Gastrocnemius medialis (tissue), 4 donors: ENCODE data around the gene PRDM15. TPM values are rescaled to one million over a fixed set of nuclear protein-coding genes. Genes with fewer than 3 reads are reported as not detected.

Source experiments
- ATAC-seq, 2 donors: fragments of 150-250 bp; one replicate each; pipeline ENCODE4 v1.9.1; 2016
- DNase-seq, 2 donors: peaks; one replicate each; pipeline ENCODE4 v3.0.0-alpha.2; 2019
- H3K27ac ChIP-seq, 4 donors: fragments of 200-600 bp; sonication (generic); 1 replicate in 1 of 4; 2 replicates in 3 of 4; pipeline ENCODE4 v1.5.1; 2016 to 2018; ENCODE audit warnings: mild to moderate bottlenecking in 2 of 4, moderate library complexity in 1 of 4
- H3K27me3 ChIP-seq, 3 donors: fragments of 200-600 bp; sonication (generic) in 2 of 3; 1 replicate in 1 of 3; 2 replicates in 2 of 3; pipeline versions ENCODE4 v1.5.1 to v1.6.0; 2016 to 2019; ENCODE audit warnings: mild to moderate bottlenecking in 1 of 3, moderate library complexity in 1 of 3
- H3K36me3 ChIP-seq, 2 donors: fragments of 200-600 bp; sonication (generic) in 1 of 2; one replicate each; pipeline ENCODE4 v1.5.1; 2017 to 2018
- H3K4me1 ChIP-seq, 2 donors: fragments of 200-600 bp; sonication (generic) in 1 of 2; one replicate each; pipeline ENCODE4 v1.5.1; 2016 to 2017; ENCODE audit warnings: mild to moderate bottlenecking in 2 of 2
- H3K4me3 ChIP-seq, 4 donors: fragments of 200-600 bp; sonication (generic) in 3 of 4; 1 replicate in 1 of 4; 2 replicates in 3 of 4; pipeline ENCODE4 v1.5.1; 2016 to 2019; ENCODE audit warnings: mild to moderate bottlenecking in 2 of 4
- H3K9me3 ChIP-seq, 3 donors: fragments of 200-600 bp; sonication (generic) in 2 of 3; 1 replicate in 1 of 3; 2 replicates in 2 of 3; pipeline ENCODE4 v1.5.1; 2016 to 2019
- POLR2A ChIP-seq, 2 donors: fragments of 450-650 bp; IDR thresholded peaks; one replicate each; pipeline ENCODE4 v1.6.1; 2017; ENCODE audit warnings: antibody characterized with exemption in 2 of 2, mild to moderate bottlenecking in 2 of 2, moderate library complexity in 2 of 2
- in situ Hi-C, 4 donors: fragments of 200-750 bp; cut with MboI; loops; one replicate each; pipeline versions ENCODE4 v1.15.0 to v1.8.0; 2017; ENCODE audit warnings: low sequenced_read_pairs in 4 of 4
- intact Hi-C: fragments of 100-400 bp; cut with DNase I; formaldehyde crosslinking; loops from one replicate; pipeline ENCODE4 v1.15.1; 2023; ENCODE audit warnings: low total_unique reads
- total RNA-seq, 4 donors: library from RNA; depleted of rRNA; stranded (reverse); fragments of >200 nt; gene quantifications; one replicate each; pipeline versions ENCODE4 v1.1.0 to v1.2.3, GENCODE V29; 2016
- TF ChIP-seq, protein P1 (sequence below), 5 experiments: fragments of 450-650 bp in 3 of 5; fragments of 200-600 bp in 2 of 5; sonication (generic) in 2 of 5; IDR thresholded peaks in 4 of 5; conservative IDR thresholded peaks in 1 of 5; 1 replicate in 4 of 5; 2 replicates in 1 of 5; pipeline ENCODE4 v1.5.1; 2016 to 2019; ENCODE audit warnings: antibody characterized with exemption in 5 of 5, mild to moderate bottlenecking in 3 of 5, moderate library complexity in 3 of 5

PRDM15 gene
- total RNA-seq, 4 donors from 2014 or later: 4.4 to 13.6 (median 5.4) TPM

DNA sequence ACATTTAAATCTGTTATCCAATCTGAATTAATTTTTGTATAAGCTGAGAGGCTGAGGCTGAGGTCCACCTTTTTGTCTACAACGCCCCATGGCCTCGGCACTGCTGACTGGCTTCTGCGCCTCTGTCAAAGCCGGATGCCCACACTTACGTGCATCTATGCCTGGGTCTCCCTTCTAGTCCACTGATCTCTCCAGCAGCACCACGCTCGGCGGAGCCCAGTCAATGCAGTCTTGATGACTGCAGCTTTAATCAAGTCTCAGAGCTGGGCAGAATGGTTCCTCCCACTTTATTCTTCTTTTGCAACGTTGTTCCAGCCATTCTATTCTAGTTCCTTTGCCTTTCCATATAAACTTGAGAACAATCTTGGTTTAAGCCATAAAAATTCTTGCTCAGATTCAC, 9.4 kb downstream of the PRDM15 start:
- TF ChIP-seq, protein P1, sequence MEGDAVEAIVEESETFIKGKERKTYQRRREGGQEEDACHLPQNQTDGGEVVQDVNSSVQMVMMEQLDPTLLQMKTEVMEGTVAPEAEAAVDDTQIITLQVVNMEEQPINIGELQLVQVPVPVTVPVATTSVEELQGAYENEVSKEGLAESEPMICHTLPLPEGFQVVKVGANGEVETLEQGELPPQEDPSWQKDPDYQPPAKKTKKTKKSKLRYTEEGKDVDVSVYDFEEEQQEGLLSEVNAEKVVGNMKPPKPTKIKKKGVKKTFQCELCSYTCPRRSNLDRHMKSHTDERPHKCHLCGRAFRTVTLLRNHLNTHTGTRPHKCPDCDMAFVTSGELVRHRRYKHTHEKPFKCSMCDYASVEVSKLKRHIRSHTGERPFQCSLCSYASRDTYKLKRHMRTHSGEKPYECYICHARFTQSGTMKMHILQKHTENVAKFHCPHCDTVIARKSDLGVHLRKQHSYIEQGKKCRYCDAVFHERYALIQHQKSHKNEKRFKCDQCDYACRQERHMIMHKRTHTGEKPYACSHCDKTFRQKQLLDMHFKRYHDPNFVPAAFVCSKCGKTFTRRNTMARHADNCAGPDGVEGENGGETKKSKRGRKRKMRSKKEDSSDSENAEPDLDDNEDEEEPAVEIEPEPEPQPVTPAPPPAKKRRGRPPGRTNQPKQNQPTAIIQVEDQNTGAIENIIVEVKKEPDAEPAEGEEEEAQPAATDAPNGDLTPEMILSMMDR (IDR thresholded peaks at IDR 0.05 in 4 of 5, conservative IDR thresholded peaks at IDR 0.05 in 1 of 5): no peak
- TF ChIP-seq POLR2A (IDR thresholded peaks at IDR 0.05): no peak
- Histone ChIP-seq H3K36me3 (no peaks in the 10 kb centered on the region), H3K27ac (no peak overlapping the region), H3K4me3 (no peak overlapping the region), H3K9me3 (no peaks in the 10 kb centered on the region), H3K4me1 (no peaks in the 10 kb centered on the region), H3K27me3 (no peaks in the 10 kb centered on the region)
- DNase-seq (no peak), ATAC-seq (no peak)
- intact Hi-C loops (no loop called here), in situ Hi-C loops (no loop called here)

DNA sequence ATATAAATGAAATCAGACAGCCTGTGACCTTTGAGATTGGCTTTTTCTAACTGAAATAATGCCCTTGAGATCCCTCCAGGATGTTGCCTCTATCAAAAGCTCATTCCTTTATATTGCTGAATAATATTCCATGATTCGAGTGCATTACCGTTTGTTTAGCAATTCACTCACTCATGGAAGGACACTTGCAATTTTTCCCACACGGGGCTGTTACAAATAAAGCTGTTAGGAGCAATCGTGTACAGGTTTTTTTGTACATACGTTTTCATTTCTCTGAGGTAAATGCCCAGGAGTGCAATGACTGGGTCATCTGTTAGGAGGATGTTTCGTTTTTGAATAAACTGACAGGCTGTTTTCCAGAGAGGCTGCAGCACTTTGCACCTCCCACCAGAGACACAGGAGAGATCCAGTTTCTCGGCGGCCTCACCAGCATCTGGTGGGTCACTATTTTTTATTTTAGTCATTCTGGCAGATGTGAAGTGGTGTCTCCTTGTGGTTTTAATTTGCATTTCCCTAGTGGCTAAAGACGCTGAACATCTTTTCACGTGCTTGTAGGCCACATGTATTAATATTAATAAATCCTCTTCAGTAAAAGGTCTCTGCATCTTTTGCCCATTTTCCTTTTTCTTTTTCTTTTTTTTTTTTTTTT, 11.0 kb downstream of the PRDM15 start:
- Histone ChIP-seq H3K4me3 (no peak overlapping the region), H3K27ac (no peak overlapping the region), H3K36me3 (no peaks in the 10 kb centered on the region), H3K27me3 (no peaks in the 10 kb centered on the region), H3K4me1 (no peaks in the 10 kb centered on the region), H3K9me3 (no peaks in the 10 kb centered on the region)
- TF ChIP-seq POLR2A (IDR thresholded peaks at IDR 0.05): no peak
- TF ChIP-seq, protein P1 (IDR thresholded peaks at IDR 0.05 in 4 of 5, conservative IDR thresholded peaks at IDR 0.05 in 1 of 5): no peak
- no peak for DNase-seq
- intact Hi-C loops: no loop called here
- no peak for ATAC-seq
- in situ Hi-C loops: no loop called here

DNA sequence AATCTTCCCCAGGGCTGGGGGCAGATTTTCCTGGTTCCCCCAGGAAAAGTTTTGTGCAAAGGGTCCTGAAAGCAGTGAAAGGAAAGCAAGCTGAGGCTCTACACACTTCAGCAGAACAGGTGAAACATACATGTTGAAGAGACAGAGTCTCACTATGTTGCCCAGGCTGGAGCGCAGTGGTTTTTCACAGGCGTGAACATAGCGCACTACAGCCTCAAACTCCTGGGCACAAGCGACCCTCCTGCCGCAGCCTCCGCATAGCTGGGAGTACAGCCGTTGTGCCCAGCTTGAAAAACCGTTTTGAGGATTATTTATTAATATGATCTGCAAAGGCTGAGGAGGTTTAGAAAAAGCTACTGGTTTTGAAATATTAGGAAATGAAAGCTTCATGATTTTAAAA, 11.8 kb downstream of the PRDM15 start:
- no peak overlapping the region for H3K4me3 ChIP-seq
- intact Hi-C loops: no loop called here
- in situ Hi-C loops: no loop called here
- DNase-seq (no peak), ATAC-seq (no peak)
- H3K4me1 ChIP-seq: no peaks in the 10 kb centered on the region
- no peaks in the 10 kb centered on the region for H3K9me3 ChIP-seq
- H3K27ac ChIP-seq: no peak overlapping the region
- H3K27me3 ChIP-seq: no peaks in the 10 kb centered on the region
- H3K36me3 ChIP-seq: no peaks in the 10 kb centered on the region
- no peak for TF ChIP-seq POLR2A (IDR thresholded peaks at IDR 0.05)
- TF ChIP-seq, protein P1 (IDR thresholded peaks at IDR 0.05 in 4 of 5, conservative IDR thresholded peaks at IDR 0.05 in 1 of 5): no peak

DNA sequence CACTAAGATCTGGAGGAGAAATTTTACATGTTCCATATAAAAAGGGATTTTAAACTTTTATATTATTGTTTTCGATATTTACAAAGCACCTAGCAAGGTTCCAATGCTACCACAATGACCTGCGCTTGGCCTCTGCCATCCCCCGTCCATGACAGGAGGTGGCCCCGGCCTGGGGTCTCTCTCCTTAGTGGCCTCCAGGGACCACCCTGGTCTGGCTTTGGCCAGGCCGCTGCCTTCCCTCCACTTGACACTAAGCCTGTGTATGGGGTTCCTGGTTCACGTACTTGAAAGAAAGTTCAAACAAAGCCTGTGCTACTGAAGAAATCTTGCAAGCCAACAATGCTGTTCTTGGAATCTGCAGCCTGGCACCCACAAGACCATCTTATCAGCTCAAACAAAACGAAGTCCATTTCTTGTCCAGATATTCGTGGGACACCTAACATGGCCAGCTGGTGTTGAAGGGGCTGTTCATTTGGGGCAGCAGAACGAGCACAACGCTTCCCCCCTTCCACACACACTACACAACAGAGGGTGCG, 12.8 kb downstream of the PRDM15 start:
- DNase-seq: no peak
- ATAC-seq: no peak
- Histone ChIP-seq H3K36me3 (no peaks in the 10 kb centered on the region), H3K4me1 (no peaks in the 10 kb centered on the region), H3K27ac (no peak overlapping the region), H3K27me3 (no peaks in the 10 kb centered on the region), H3K9me3 (no peaks in the 10 kb centered on the region), H3K4me3 (no peak overlapping the region)
- intact Hi-C loops (no loop called here), in situ Hi-C loops (no loop called here)
- no peak for TF ChIP-seq POLR2A (IDR thresholded peaks at IDR 0.05)
- TF ChIP-seq, protein P1 (IDR thresholded peaks at IDR 0.05 in 4 of 5, conservative IDR thresholded peaks at IDR 0.05 in 1 of 5): no peak
